HG03045 (cell line): ENCODE data around the gene TCHHL1.
"Not testable (repeated sequence)": the region's sequence is repeated elsewhere in the genome, so short reads cannot be mapped to it uniquely, and the experiment has no call there.

Experiments
- ATAC-seq: cut with Tn5 transposase; IDR thresholded peaks from one replicate; pipeline ENCODE4 v1.9.1; 2021; ENCODE audit warnings: mild to moderate bottlenecking, moderate library complexity; ENCODE audit not compliant: unreplicated experiment

Gene TCHHL1

DNA sequence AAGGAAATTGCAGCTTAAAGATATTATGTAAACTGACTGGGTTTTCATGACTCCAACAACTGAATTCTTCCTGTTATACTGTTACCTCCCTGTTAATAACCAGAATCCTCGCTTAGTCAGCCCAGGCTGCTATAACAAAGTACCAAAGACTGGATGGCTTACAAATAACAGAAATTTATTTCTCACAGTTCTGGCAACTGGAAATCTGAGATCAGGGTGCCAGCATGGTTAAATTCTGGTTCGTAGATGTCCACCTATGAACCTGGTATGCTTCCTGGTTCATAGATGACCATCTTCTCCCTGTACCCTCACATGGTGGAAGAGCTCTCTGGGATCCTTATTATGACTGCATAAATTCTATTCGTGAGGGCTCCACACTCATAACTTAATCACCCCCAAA lies 8.1 kb upstream of the TCHHL1 start:
- no peak for ATAC-seq

DNA sequence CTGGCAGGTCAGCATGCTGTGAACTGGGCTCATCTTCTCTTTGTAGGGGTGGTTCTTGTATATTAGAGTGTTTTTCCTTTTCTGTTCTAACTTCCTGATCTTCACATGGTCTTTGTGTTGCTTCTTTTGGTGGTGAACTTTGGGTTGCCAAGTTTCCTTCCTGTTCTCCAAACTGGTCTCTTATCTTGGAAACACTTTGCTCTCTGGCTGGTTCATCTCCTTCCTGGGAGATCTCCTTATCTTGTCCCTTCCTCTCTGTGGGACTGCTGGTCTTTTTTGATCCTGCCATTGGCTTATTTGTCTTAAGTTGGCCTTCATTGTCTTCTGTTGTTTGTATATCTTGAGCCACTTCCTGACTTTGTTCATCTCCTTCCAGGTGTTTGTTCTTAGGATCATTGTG lies 2.1 kb downstream of the TCHHL1 start:
- ATAC-seq: no peak

DNA sequence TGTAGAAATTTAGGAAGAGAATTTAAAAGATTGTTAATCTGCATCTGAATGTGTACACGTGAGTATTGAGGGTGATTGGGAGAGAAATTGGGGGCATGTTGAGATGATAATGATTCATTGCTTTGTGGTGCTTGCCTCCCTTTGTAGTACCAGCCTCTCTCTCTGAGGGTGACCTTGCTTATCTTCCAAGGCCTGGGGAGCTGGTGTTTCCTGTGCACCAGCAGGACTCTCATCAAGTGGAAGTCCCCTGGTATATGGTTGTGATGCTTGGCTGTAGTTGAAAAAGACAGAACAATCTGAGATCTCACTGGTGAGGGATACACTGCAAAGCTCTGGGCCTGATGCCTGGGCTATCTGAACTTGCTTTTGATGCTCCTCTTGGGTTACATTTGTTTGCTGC lies 4.0 kb downstream of the TCHHL1 start:
- no peak for ATAC-seq

DNA sequence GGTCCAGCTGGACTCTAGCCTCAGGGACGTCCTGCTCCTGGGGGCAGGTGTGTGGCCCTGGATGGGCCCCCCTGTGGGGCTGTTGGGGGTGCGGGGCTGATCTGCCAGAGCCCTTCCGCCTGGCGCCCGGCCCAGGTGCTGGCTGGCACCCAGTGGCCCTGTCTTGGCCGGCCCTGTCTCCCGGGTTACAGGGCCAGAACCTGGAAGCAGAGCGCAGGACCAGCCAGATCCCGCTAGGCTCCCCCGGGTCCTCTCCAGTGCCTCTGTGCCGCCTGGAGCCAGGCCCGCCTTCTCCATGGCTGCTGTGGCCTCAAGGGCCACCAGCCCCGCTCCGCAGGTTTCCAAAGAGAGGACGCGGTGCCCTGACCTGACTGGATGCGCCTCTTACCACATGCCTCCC lies 7.8 kb downstream of the TCHHL1 start:
- not testable (repeated sequence) for ATAC-seq

DNA sequence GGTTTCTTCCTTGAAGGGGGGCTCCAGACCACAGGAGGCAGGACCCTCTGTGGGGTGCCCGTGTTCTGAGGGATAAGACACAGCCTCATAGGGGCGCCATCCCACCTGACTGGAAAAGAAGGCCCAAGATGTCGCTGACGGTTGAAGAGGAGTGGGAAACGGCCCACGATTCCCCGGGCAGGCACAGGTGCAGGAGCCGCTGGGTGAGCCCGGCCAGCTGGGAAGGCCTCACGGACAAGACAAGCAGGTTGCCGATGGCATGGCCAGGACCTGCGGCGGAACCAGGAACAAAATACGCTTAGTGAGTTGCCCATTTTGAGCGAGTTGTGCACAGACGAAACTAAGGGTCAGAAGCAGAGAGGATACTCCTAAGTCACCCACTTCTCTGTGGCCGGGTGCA lies 8.4 kb downstream of the TCHHL1 start:
- ATAC-seq: not testable (repeated sequence)

DNA sequence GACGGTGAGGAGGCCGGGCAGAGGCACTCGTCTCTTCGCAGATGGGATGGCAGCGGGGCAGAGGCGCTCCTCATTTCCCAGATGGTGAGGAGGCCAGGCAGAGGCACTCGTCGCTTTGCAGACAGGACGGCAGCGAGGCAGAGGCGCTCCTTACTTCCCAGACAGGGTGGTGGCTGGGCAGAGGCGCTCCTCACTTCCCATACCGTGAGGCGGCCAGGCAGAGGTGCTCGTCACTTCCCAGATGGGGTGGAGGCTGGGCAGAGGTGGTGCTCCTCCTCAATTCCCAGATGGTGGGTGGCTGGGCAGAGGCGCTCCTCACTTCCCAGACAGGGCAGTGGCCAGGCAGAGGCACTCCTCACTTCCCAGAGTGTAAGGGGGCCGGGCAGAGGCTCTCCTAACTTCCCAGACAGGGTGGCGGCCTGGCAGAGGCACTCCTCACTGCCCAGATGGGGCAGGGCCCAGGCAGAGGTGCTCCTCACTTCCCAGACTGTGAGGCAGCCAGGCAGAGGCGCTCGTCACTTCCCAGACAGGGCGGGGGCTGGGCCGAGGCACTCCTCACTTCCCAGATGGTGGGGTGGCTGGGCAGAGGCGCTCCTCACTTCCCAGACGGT lies 9.9 kb downstream of the TCHHL1 start:
- no peak for ATAC-seq

DNA sequence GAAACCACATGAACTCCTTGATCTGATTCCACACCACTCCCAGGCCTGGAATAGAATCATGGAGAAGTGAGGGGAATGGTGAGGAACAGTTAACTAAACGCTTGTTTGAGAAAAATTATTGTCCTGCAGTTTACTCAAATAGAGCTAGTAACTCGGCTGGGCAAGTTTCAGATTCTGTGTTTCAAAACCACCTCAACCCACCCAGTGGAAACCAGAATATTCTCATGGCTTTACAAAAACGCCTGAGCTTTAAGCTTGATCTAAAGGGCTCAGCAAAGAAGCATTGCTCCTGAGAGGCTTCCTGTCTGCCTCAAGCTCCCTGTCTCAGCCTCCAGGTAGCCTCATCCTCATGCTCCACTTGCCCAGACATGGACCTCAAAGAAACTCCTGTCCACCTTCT lies 16.6 kb downstream of the TCHHL1 start:
- ATAC-seq: no peak

DNA sequence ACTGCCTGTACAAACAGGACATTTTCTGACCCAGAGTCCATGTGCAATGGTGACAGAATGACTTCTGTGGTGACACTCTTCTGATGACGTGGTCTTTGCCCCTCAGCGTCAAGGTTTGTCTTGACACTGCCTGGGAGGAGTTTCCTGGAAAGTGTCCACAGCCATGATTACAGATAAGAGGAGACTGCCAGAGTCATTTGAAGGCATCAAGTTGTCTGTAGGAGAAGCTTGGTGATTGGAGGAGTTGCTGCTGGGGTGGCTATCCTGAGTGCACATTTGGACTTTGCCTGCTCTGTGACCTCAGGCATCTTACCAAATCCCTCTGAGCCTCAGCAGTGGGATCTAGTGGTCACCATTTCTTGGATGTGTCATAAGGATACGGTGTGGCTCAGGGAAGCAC lies 17.7 kb downstream of the TCHHL1 start:
- no peak for ATAC-seq

DNA sequence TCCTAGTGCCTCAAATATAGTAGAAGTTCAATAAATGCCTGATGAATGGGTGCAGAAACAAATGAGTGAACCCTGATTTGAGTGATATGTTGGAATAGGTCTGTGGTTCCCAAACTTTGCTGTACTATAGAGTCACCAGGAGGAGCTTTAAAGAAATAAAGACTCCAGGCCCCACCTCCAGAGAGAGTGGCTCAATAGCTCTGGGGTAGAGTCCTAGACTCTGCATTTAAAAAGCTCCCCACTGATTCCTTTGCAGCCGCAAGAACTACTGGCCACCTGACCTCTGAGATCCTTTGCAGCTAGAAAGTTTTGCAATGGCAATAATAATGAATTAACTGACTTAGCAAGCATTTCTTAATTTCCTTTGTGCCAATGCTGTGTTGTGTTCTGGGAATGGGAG lies 20.9 kb downstream of the TCHHL1 start:
- ATAC-seq: no peak

DNA sequence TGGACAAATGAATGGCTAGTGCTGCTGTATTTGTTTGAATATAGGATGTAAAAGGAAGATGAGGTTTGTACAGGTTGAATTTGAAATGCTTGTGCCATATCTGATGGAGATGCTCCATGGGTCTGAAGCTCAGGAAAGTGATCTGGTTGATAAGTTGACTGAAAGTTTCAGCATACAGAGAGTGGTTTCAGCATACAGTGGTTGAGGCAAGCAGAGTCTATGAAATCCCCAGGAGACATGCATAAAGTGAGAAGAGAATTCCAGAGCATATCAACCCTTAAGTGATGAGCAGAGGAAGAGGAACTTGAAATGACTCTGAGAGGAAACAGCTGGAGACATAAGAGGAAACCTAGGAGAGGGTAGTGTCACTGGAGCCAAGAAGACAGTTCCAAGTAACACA lies 21.7 kb downstream of the TCHHL1 start:
- no peak for ATAC-seq

DNA sequence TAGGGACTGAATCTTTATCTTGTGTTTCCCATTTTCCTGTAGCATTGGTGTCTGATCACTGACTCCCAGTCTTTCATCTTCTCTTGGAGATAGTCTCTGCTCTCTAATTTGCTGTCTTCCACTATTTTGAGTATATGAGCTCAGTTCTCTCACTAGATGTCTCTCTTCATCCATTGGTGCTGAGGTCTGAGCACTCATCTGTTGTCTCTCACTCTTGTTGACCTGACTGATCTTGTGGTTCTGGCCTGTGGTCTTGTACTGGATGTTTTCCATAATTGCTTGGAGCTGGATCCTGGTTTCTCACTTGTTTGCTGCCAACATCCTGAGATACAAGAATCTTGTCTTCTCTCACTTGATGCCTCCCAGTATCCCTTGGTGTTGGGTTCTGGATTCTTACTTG lies 26.9 kb downstream of the TCHHL1 start:
- no peak for ATAC-seq

DNA sequence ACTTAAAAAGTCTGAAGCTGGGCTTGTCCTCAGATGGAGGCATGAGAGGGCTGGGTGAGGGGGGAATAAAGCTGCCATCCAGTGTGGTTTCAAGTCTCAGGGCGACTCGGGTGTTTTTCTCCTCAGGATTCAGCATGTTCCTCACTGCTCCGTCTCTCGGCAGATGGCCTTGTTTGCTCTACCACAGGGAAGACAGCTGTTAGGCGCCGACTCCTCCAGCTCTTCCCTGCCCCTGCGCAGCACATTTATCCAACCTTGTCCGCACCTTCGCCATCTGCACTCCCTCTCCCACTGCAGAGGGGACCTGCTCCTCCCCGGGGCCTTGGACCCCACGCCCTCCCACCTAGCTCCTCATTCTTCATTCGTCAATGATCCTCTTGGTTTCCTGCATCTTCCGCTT lies 35.5 kb downstream of the TCHHL1 start:
- ATAC-seq: no peak

DNA sequence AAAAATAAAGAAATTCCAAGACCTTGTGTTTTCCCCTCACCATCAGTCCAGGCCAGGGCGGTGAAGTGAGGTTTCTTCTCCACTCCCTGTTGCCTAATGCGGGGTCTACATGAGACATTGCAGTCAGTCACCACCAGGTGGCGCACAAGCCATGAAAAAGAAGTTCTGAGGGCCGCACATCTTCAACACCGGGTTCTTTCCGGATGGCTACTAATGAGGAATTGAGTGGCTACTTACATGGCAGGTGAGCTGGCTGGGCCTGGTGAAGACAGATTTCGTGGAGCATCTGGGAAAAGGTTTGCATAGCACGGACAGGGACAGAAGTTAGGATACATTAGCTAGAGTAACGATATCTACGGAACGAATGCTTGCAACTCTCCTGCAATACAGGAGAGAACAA lies 36.3 kb downstream of the TCHHL1 start:
- ATAC-seq: no peak

DNA sequence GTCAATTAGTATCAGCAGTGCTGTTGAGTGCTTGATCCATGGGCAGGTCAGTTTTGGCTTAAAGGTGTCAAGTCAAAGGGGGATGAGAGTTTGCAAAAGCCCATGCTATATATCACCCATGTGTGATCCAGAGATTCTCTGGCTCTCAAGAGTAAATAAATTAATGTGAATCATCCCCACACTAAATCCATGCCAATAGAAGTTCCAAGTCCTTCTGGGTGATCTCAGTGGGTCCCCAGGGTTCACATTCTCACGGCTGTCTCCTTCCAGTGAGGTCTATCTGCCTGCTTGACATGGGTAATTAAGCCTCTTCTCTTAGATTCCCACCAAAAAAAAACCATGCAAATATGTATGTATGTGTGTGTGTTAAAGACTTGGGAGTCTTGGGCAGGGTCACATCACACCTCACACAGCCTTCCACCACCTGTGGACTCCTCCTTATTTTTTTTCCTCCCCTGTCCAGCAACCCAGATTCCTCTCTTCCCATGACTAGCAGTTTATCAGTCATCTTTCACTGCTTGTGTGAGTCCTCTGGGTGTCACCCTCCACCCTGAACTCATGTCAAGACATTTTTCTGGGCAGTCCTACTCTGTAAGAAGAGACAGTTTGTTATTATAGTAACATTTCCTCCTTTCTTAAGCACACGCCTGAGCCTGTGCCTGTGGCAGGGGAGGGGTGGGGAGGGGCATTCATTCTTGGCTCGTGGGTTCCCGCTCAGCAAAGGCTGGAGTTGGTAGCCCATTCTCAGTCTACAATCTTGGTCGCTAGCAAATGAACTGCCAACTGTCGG lies 37.8 kb downstream of the TCHHL1 start:
- no peak for ATAC-seq

DNA sequence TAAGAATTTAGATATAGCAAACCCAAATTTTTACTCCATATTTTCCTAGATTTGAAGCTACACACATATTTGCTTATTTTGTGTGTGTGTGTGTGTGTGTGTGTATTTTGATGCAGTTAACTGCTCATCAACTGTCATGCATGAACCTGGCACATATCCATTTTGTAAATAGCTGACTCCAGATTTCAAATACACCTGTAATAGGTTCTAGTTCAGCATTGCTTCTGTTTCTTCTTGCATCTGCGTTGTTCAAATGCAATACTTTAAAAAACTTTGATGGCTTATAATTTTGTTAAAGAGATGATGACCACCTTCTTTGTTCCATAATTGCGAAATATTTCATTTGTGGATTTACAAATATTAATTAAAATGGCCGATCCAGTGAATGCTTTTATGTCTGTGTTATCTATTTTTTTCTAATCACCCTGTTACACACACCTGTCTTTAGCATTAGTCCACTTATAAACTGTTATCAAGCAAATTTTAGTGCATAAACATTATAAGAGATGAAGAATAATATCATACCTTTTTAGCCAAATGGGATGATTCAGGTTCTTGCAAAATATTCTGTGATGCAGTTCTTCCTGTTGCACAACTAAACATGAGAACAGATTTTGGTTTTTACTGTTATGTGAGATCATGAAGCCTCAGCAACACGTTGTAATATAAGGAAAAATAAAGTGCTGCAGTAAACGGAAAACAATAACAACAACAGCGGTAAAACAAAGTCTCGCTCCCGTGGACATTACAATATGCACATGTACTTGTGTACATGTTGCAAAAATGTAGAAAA lies 39.4 kb downstream of the TCHHL1 start:
- ATAC-seq: no peak

DNA sequence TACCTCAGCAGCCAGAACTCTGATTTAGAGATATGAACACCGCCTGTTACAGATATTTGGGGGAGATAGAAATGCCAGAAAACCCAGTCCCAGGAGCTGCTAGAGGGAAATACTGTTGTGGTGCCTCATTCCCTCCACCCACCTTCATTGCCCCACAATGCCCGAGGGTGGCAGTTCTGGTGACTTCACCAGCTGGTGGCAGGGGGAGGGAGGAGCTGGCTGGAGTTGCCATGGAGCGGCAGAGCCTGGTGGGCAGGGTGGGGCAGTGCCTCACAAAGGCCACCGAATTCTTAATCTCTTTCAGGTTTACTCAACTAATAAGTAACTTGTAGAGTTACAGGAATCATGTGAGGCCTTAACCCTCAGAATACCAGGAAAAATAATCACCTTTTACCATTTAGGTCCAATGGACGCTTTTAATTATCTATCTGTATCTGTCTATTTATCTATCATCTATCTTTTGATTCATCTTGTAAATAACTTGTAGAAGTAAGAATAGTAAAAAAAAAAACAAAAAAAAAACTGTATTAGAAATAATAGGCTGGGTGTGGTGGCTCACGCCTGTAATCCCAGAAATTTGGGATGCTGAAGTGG lies 40.4 kb downstream of the TCHHL1 start:
- peak; percentile 23 for ATAC-seq

DNA sequence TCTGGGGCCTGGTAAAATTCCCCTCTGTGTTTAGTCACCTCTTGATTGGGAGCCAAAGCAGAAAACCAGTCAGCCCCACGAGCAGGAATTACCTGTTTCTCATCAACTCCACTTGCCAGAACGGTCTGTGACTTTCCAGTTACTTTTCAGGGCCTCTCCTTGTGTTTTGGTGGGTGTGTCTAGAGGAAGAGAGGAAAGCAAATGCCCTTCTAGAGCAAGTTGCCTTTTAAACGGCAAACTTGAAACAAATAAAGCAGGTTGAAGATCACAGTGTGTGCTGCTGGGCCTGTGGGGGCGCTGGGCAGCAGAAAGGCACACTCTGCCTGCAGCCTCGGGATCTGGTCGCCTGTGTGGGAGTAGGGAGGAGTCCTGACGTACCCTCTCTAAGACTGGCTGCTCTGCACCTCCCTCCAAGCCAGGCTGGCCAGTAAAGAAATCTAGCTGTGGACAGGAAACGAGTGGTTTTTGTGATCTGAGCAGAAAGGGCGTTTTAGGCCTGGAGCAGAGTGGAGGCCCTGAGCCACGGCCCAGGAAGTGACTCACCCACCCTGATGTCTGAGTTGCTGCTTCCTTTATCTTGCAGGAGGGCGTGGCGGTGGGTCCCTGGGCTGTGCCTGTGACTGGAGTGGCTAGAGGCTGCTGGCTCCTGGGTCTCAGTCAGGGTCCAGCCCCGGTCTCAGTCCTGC lies 41.0 kb downstream of the TCHHL1 start:
- peak; percentile 94 for ATAC-seq

DNA sequence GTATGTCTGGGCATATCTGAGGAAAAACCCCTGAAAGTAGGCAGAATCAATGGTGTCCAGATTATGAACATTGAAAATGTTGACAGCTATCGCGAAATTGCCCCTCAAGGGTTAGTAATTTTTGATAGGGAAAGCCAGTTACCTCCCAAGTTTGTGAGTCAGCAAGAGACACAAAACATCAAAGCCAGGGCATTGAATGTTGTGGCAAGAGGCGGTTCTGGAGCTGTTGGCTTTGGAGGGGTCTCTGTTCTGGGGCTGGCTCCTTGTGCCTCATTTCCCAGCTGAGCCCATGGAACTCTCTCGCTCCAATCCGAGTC lies 41.5 kb downstream of the TCHHL1 start:
- no peak for ATAC-seq

DNA sequence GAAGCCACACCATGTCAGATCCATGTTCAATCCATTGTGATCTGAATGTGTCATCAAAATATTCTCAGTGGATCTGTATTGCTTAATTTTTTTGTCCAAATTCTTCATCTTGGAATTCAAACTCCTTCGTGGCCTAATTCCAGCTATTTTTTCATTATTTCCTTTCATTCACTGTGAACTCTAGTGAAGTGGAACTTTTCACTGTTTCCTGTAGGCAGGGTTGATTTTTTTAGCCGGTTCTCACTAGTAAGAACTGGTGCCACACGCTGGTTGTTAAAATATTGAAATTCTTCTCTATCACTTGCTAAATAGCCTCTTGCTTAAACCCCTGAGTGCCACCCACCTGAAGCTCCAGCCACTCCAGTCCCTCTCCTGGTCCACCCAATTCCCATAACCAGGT lies 44.5 kb downstream of the TCHHL1 start:
- no peak for ATAC-seq

DNA sequence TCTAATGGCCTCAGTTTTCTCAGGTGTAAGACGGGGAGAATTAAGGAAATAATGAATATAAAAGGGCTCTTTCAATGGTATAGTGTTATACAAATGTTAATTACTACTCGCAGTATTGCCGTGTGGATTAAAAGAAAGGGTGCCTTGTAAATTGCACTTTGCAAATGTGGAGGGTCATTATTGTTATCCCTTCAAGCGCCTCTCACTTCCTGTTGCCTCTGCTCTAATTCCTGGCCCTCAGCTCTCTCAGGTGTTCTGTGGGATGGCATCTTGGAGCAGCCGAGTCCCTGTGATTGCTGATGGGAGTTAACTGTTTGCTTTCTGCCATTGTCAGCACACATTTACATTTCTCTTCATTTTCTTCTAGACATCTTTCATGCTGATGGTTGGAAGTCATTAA lies 45.0 kb downstream of the TCHHL1 start:
- ATAC-seq: no peak

DNA sequence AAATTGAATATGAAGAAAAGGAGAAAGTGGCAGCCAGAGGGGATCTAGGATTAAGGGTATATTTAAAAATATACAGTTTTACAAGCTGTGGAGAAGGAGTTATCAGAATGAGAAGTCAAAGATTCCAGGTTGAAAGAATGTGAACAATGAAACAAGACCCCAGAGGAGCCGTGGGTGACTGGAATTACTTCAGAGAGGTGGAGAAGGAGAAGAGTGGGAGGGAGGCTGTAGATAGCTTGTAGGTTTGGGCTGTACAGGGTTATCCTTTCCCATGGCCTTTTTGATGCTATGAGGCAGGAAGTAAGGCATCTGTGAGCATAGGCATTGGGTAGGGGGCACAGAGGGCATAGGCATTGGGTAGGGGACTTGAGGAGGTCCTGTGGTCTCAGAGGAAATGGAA lies 46.8 kb downstream of the TCHHL1 start:
- ATAC-seq: no peak
